Stimulated activated CD4-positive, alpha-beta T cell treated with anti-CD3 and anti-CD28 coated beads, TNF-alpha, amount 100 ng/mL, for 1 hour (primary cell): Measurements from ENCODE around the gene TRIM2.
A peak's percentile ranks its signal among the peaks of the same experiment; 100 is the strongest.

Source experiments
- DNase-seq, 3 donors: peaks; one replicate each; pipeline ENCODE4 v3.0.0-alpha.2; 2020; ENCODE audit warnings: low read depth in 3 of 3, low spot score in 1 of 3

Gene TRIM2

GRCh38 chr4:153246446-153247115 is 42.3 kb downstream of the TRIM2 start:
- DNase-seq, result no peak

- no peak for DNase-seq
Measured at GRCh38 chr4:153247116-153247490, 42.9 kb downstream of the TRIM2 start.

- no peak for DNase-seq
Measured at GRCh38 chr4:153248641-153249198, 44.5 kb downstream of the TRIM2 start.

- DNase-seq, result peak; percentile 68 to 74 (median 72)
Measured at GRCh38 chr4:153249199-153250041, 45.2 kb downstream of the TRIM2 start.

GRCh38 chr4:153252122-153252521 is 47.9 kb downstream of the TRIM2 start:
- DNase-seq, result no peak

- DNase-seq, result no peak
Measured at GRCh38 chr4:153255233-153255632, 51.0 kb downstream of the TRIM2 start.

- DNase-seq, result no peak
Measured at GRCh38 chr4:153257151-153257620, 52.9 kb downstream of the TRIM2 start.

GRCh38 chr4:153257991-153258390 is 53.7 kb downstream of the TRIM2 start:
- no peak for DNase-seq

- DNase-seq, result no peak
Measured at GRCh38 chr4:153258750-153259149, 54.5 kb downstream of the TRIM2 start.

GRCh38 chr4:153259661-153260060 is 55.4 kb downstream of the TRIM2 start:
- DNase-seq, result no peak

- DNase-seq, result no peak
Measured at GRCh38 chr4:153260132-153260531, 55.9 kb downstream of the TRIM2 start.

- DNase-seq, result no peak
Measured at GRCh38 chr4:153260553-153261300, 56.5 kb downstream of the TRIM2 start.

GRCh38 chr4:153261461-153261860 is 57.2 kb downstream of the TRIM2 start:
- DNase-seq, result no peak

- DNase-seq, result no peak
Measured at GRCh38 chr4:153261914-153262313, 57.7 kb downstream of the TRIM2 start.

- DNase-seq, result no peak
Measured at GRCh38 chr4:153265306-153266047, 61.2 kb downstream of the TRIM2 start.

- no peak for DNase-seq
Measured at GRCh38 chr4:153266988-153267387, 62.7 kb downstream of the TRIM2 start.

- no peak for DNase-seq
Measured at GRCh38 chr4:153267890-153268289, 63.6 kb downstream of the TRIM2 start.

- no peak for DNase-seq
Measured at GRCh38 chr4:153268295-153268694, 64.1 kb downstream of the TRIM2 start.

GRCh38 chr4:153269218-153269990 is 65.2 kb downstream of the TRIM2 start:
- no peak for DNase-seq

- DNase-seq, result no peak
Measured at GRCh38 chr4:153270361-153270760, 66.1 kb downstream of the TRIM2 start.
